Hair follicle dermal papilla cell (primary cell): Measurements from ENCODE around the gene NFYA. TPM values are rescaled to one million over a fixed set of nuclear protein-coding genes. Genes with fewer than 3 reads are reported as not detected.

Source experiments
- total RNA-seq: library from RNA; depleted of rRNA; stranded (reverse); fragments of >200 nt; gene quantifications from 2 replicates; pipeline ENCODE4 v1.2.3, GENCODE V29; 2012

The NFYA gene
- total RNA-seq = 9.5 and 12.3 TPM in 2 replicates

GRCh38 chr6:41072836-41073202 lies at the start of gene NFYA:
TSS of gene NFYA (plus strand) at chr6:41072974. CDS start at chr6:41079090, 6,116 bp downstream.

DNA sequence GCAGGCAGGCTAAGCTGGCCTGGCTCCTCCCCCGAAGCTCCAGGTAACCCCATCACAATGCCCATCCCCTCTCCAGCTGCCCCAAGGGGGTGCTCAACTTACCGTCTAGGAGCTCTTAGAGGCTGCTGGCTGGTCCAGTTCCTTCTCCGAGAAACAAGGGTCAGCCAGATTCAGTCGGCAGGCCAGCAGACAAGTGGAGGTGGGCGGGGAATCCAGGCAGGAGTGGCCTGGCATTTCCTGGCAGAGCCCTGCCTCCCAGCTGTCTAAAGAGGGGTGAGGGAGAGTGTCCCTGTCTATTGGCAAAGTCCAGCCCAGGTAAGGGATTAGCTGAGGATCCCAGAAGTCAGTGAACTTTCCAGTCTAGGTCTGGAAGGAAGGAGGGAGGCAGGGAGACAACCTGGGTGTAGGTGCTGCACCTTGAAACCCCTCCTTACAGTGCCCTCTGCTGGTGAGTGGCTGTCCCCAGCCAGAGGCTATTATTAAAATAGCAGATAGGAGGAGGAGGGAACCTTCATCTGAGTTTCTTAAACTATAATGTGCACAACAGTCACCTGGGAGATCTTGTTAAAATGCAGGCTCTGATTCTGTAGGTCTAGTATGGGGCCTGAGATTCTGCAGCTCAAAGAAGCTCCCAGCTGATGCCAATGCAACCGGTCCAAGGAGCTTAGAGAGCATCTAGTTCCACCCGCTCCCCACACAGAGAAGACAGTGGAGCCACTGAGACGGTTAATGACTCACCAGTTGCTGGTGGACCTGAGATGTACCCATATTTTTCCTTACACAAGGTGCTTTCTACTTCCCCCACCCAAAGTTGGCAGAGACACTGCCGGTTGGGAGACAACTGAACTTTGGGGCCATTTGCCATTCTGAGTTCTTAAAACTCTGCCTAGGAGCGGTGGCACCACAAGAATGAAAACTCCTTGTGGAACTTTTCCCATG lies 33.4 kb upstream of the NFYA start, which contains the start of gene UNC5CL:
Gene UNC5CL (minus strand): TSS at position 162 of the 939 bp plus-strand sequence. CDS start 4,147 bp downstream, outside the sequence.

DNA sequence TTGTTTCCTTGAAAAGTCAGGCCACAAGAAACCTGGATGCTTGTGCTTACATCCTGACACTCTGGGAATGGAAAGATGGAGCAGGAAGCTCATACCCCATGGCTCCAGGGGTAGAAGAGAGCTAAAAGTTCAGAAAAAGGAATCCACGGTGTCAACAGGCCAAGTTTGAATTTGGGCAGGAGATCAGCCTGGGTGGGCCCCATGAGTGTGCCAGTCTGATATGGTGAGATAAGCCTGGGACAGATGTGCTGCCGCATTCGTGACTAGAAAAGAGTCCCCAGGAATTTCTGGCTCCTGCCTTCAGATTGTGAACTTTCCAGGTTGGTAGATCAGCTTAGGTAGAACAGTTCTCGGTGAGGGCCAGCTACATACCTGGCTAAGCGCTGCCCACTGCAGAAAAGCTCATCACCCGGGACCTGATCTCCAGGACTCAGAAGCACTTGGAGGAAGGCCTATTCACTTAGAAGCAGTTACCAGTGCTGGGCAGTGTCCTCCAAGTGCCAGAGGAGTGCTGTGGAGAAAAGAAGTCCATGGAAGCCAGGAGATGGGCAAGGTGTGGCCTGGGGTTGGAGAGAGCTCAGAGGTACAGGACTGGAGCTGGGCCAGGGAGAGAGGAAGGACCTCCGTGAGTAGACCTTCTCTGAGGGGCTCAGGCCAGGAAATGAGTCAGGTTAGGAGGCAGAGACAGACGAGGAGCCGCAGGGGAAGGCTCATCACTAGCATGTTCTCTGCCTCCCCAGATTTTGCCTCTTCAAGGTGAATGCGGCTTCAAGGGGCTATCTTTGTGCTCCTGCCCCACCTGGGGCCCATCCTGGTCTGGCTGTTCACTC lies 30.3 kb upstream of the NFYA start, which contains the start of gene TSPO2:
Gene TSPO2 (plus strand): TSS at position 242 of the 830 bp plus-strand sequence. CDS start 519 bp downstream, at position 761.

DNA sequence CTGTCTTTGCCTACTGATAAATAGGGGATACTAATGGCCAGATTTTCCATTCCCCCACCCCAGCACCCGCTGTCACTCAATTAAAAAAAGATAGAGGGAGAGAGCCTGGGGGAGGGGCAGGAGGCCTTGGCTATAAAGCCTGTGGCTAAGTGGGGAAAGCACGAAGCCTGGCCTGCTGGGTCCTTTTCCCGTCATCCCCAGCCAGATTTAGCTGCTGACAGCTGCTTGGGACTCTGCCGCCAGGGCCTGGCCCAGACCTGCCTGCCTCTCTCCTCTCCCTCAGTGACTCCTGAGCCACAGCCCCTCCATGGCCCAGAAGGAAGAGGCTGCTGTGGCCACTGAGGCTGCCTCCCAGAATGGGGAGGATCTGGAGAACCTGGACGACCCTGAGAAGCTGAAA lies 19.7 kb upstream of the NFYA start, which contains the start of gene APOBEC2:
Gene APOBEC2 (plus strand): TSS at position 162 of the 400 bp plus-strand sequence. CDS start 146 bp downstream, at position 308.

DNA sequence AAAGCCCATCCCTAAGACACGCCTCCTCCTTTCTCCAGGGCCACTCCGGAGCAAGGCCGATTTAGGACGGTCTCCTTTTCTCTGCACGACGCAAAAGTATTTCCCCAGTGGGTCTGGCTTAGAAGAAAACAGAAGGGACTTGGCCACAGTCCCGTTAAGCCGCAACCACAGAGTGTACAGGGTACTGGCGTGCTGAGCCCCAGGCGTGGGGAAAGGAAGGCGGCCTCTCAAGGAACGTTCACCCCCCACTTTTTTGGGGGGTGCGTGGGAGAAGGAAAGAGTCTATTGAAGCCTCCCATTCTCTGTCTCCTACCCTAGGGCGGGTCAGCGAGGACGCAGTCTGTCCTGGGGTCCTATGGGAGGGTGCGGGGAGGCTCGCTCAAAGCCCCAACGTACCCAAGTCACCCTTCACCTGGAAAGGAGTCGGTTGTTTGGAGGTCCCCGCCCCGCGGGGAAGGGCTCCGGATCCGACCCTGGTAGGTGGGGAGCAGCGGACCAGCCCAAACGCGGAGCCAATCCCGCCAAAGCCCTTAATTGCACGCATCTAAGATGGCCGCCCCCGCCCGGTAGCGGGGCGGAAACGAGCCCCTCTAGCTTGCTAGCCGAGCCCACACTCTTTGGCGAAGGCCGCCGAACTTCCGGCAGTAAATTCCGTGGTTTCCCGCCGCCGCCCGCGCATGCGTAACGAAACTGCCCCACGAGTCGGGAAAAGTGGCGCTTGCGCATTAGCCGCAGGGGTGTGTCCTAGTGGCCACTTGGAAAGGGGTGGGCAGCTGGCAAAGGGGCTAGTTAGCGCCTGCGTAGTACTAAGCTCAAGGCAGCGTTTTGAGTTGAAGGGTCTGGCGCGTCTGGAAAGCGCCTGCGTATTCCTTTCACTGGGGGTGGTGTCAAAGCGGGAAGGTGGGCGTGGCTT lies 595 bp upstream of the NFYA start, which contains the start of gene OARD1:
Gene OARD1 (minus strand): TSS at position 434 of the 913 bp plus-strand sequence. CDS start 722 bp downstream, outside the sequence.

Other genes with a start within 250 kb of the NFYA start
- gene UNC5CL, start 33.8 kb upstream of the NFYA start, total RNA-seq = 0.12 TPM in 1 of 2 replicates, not detected in the other
- gene TSPO2, start 30.5 kb upstream of the NFYA start, total RNA-seq = not detected in 2 replicates
- gene APOBEC2, start 19.8 kb upstream of the NFYA start, total RNA-seq = not detected in 2 replicates
- gene OARD1, start 618 bp upstream of the NFYA start, total RNA-seq = 2.8 and 3.2 TPM in 2 replicates
- not detected in 2 replicates for gene TREML1, start 81.4 kb downstream of the NFYA start, total RNA-seq
- gene TREM2, start 90.1 kb downstream of the NFYA start, total RNA-seq = 0.16 TPM in 1 of 2 replicates, not detected in the other
- not detected in 2 replicates for gene TREML2, start 128.2 kb downstream of the NFYA start, total RNA-seq
- not detected in 2 replicates for gene TREML4, start 155.4 kb downstream of the NFYA start, total RNA-seq
- gene TREM1, start 213.7 kb downstream of the NFYA start, total RNA-seq = not detected in 2 replicates